Measurements from ENCODE around the gene H3-3A. TPM values are rescaled to one million over a fixed set of nuclear protein-coding genes. Genes with fewer than 3 reads are reported as not detected.
A peak's percentile ranks its signal among the peaks of the same experiment; 100 is the strongest.

H3-3A gene
- 100 to 1,000 TPM; 466 to 839 (median 627) TPM for total RNA-seq
- long read RNA-seq, donor 1, transcript H3F3A-201 (3 exons, 1,308 nt), result minor isoform, 23 of 179 reads
- long read RNA-seq, donor 1, transcript H3F3A-203 (4 exons, 1,088 nt), result major isoform, 153 of 179 reads
- long read RNA-seq, donor 1, partial matches to known transcripts, result 0 of 179 reads
- long read RNA-seq, donor 1, other reads (novel, unspliced or antisense), result 3 of 179 reads
- long read RNA-seq, donor 2, transcript H3F3A-203 (4 exons, 1,088 nt), result major isoform, 764 of 821 reads
- long read RNA-seq, donor 2, partial matches to known transcripts, result 3 of 821 reads
- long read RNA-seq, donor 2, other reads (novel, unspliced or antisense), result 51 of 821 reads

GRCh38 chr1:226062558-226063223 lies at the start of gene H3-3A:
TSS of gene H3-3A (plus strand) at chr1:226062716. CDS start at chr1:226064352, 1,636 bp downstream.
- intact Hi-C loops (cut with DNase I, micrococcal nuclease), result loop anchor here in 1 of 2 donors (10.0 kb wide), 1 partner anchor 62 kb away; no protein-coding TSS in a partner anchor
- ATAC-seq (peak; percentile 91), DNase-seq (peak; percentile 98 to 100 (median 99))
- Histone ChIP-seq H3K9me3 (no peaks in the 10 kb centered on the region), H3K4me1 (ENCODE audit: low read depth) (peaks cover 35% of the 10 kb centered on the region), H3K36me3 (ENCODE audit: low read depth) (peaks cover 5% of the 10 kb centered on the region), H3K4me3 (peak within 1 kb of the TSS; percentile 63)
- TF ChIP-seq, protein P1, sequence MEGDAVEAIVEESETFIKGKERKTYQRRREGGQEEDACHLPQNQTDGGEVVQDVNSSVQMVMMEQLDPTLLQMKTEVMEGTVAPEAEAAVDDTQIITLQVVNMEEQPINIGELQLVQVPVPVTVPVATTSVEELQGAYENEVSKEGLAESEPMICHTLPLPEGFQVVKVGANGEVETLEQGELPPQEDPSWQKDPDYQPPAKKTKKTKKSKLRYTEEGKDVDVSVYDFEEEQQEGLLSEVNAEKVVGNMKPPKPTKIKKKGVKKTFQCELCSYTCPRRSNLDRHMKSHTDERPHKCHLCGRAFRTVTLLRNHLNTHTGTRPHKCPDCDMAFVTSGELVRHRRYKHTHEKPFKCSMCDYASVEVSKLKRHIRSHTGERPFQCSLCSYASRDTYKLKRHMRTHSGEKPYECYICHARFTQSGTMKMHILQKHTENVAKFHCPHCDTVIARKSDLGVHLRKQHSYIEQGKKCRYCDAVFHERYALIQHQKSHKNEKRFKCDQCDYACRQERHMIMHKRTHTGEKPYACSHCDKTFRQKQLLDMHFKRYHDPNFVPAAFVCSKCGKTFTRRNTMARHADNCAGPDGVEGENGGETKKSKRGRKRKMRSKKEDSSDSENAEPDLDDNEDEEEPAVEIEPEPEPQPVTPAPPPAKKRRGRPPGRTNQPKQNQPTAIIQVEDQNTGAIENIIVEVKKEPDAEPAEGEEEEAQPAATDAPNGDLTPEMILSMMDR (IDR thresholded peaks at IDR 0.05), result no peak

DNA sequence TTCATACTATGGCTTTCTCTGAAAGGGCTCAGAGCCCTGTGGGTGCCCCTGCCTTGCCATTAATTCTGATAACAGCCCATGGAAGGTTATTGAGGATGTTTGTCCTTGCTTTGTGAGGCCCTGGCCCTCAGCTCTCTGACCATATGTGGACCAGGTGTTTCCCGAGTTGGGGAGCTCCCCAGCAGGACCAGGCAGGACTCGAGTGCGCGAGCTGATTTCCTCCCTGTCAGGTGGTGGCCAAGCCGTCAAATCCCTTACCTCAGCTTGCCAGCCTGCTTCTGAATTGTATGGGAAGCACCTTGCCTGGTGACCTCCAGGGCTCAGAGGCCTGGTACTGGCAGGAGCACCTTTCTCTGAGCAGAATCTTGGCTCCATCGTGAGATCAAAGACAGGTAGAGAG lies 45.4 kb upstream of the H3-3A start:
- TF ChIP-seq, protein P1 (IDR thresholded peaks at IDR 0.05), result no peak
- Histone ChIP-seq H3K36me3 (ENCODE audit: low read depth) (no peaks in the 10 kb centered on the region), H3K4me3 (no peak overlapping the region), H3K9me3 (no peaks in the 10 kb centered on the region), H3K4me1 (ENCODE audit: low read depth) (peaks cover 17% of the 10 kb centered on the region)
- intact Hi-C loops (cut with DNase I, micrococcal nuclease), result no loop called here
- DNase-seq, result no peak
- ATAC-seq, result no peak

GRCh38 chr1:226019572-226019971 lies 42.9 kb upstream of the H3-3A start:
- Histone ChIP-seq H3K4me3 (no peak overlapping the region), H3K4me1 (ENCODE audit: low read depth) (peaks cover 17% of the 10 kb centered on the region), H3K9me3 (no peaks in the 10 kb centered on the region), H3K36me3 (ENCODE audit: low read depth) (no peaks in the 10 kb centered on the region)
- peak; percentile 83 for ATAC-seq
- no peak for DNase-seq
- intact Hi-C loops (cut with DNase I, micrococcal nuclease), result no loop called here
- TF ChIP-seq, protein P1 (IDR thresholded peaks at IDR 0.05), result no peak

- TF ChIP-seq, protein P1 (IDR thresholded peaks at IDR 0.05), result no peak
- H3K4me3 ChIP-seq, result no peak overlapping the region
- no peaks in the 10 kb centered on the region for H3K9me3 ChIP-seq
- DNase-seq (no peak), ATAC-seq (peak; percentile 16)
- H3K4me1 ChIP-seq (ENCODE audit: low read depth), result peaks cover 12% of the 10 kb centered on the region
- H3K36me3 ChIP-seq (ENCODE audit: low read depth), result no peaks in the 10 kb centered on the region
- intact Hi-C loops (cut with DNase I, micrococcal nuclease), result no loop called here
These were observed 41.1 kb upstream of the H3-3A start for GRCh38 chr1:226021401-226021800.

- TF ChIP-seq, protein P1 (IDR thresholded peaks at IDR 0.05), result no peak
- H3K4me1 ChIP-seq (ENCODE audit: low read depth), result peaks cover 9% of the 10 kb centered on the region
- DNase-seq (no peak), ATAC-seq (peak; percentile 16)
- no peaks in the 10 kb centered on the region for H3K9me3 ChIP-seq
- H3K36me3 ChIP-seq (ENCODE audit: low read depth), result no peaks in the 10 kb centered on the region
- intact Hi-C loops (cut with DNase I, micrococcal nuclease), result no loop called here
- no peak overlapping the region for H3K4me3 ChIP-seq
These were observed 40.7 kb upstream of the H3-3A start for GRCh38 chr1:226021801-226022200.
